ENCODE measurements around the gene AHRR.
"Not testable (repeated sequence)": the region's sequence is repeated elsewhere in the genome, so short reads cannot be mapped to it uniquely, and the experiment has no call there.

The AHRR gene

DNA sequence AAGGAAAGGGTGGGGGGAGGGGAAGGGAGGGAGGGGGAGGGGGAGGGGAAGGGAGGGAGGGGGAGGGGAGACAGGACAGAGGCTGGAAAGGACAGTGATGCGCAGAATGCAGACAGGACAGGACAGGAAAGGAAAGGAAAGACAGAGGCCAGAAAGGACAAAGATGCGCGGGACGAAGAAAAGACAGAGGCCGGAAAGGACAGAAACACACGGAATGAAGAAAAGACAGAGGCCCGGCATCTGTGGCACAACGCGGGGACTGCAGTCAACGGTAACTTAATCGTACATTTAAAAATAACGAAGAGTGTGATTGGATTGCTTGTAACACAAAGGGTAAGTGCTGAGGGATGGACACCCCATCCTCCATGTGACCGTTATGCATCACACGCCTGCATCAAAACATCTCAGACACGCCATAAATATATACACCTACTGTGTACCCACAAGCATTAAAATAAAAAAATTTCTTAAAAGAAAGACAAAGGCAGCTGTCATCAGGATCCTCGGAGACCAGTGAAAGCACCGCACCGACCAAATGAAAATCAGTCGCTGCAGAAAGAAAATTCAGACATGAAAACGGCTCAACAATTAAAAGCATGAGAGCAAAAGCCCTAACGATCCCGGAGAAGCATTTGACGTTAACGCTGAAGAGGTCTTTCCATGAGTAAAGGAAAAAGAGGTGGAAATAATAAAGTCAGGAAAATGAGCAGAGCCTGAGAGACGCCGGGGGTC is 68.5 kb downstream of the AHRR start:
- in situ Hi-C loops (cut with MboI; ENCODE audit: low sequenced_read_pairs) = no loop called here

DNA sequence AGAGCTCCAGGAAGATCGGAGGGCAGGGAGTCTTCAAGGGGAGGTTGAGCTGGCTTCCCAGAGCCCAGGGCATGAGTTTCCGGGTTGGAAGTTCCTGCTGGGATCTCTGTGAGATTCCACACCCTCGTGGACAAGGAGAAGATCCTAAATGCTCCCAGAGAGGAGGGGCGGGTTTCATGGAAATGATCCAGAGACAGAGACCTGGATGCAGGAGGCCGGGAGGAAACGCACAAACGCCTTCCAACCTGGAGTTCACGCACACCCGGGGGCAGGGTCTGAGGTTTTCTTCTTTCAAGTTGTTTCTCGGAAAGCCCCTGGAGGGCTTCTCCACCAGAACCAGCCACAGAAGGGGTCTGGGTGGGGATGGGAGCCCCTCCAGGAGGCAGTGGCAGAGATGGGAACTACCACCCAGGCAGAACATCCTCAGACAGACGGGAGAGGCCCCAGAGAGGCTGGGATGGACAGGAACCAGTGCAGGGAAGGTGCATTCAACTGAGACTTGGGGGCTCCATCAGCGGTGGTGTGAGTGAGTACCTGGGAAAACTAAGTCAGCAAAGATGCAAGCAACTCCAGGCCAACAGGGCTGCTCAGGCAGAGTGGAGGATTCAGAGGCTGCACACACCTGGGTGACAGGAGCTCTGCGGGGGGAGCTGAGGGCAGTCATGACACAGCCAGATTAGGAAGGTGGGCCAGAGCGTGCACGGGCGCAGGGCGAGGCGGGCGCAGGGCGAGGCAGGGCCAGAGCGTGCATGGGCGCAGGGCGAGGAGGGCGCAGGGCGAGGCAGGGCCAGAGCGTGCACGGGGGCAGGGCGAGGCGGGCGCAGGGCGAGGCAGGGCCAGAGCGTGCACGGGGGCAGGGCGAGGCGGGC is 69.3 kb downstream of the AHRR start:
- in situ Hi-C loops (cut with MboI; ENCODE audit: low sequenced_read_pairs) = no loop called here

DNA sequence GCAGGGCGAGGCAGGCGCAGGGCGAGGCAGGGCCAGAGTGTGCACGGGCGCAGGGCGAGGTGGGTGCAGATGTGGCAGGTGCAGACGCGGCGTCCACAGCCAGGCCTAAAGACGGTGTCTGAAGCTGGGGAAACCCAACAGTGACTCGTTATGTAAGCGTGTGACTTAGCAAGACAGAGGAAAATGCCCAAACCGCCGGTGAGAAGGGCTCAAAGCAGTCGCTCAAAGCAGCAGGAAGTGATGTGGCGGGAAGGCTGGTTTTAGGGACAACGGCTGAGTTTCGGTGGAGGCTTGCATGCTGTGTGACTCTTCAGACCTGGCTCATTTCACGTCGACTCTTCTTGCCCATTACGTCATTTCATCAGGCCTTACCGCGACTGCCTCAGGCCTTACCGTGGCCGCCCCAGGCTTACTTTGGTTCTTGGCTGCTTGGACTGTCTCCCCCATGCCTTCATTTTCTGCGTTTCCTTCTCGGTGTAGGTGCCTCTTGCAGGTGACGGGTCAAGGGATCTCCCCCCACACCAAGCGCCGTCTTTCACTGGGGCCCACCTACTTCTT is 71.0 kb downstream of the AHRR start:
- in situ Hi-C loops (cut with MboI; ENCODE audit: low sequenced_read_pairs) = no loop called here

DNA sequence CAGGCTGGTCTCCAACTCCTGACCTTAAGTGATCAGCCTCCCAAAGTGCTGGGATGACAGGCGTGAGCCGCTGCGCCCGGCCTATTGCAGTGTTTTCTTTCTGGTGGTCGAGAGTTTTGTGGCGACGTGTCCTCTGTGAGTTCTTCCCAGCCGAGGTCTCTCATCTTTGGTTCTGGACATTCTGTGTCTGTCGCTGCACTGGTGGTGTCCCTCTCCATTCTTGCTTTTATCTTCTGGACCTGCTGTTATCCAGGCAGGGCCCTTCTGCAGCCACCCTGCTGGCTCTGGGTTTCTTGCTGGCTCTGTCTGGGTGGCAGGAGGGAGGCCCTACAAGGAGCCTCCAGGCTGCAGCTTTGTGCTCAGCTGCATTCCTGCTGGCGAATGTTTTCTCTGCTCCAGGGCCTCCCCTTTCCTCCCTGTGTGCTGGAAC is 72.3 kb downstream of the AHRR start:
- in situ Hi-C loops (cut with MboI; ENCODE audit: low sequenced_read_pairs) = no loop called here

DNA sequence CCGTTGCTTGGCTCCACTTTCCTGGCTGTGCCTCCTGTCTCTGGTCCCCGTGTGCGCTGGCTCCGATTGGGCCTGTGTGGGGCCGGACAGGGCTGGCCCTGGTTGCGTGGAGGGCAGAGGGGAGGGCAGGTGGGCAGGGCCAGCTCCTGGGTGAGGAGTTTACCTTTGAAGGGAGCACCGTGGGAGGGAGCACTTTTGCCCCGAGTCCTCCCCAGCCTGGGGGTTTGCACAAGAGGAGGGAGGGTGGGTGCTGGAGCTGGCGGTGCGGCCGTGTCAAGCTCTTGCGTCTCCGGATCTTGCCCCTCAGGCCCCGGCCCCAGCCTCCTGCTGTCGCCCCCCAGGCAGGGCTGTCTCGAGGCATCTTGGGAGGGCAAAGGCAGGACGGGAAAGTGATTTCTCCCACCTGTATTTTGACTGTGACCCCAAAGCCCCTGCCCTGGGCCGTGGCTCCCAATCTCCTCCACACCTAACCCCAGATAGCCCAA is 73.2 kb downstream of the AHRR start:
- in situ Hi-C loops (cut with MboI; ENCODE audit: low sequenced_read_pairs) = no loop called here

DNA sequence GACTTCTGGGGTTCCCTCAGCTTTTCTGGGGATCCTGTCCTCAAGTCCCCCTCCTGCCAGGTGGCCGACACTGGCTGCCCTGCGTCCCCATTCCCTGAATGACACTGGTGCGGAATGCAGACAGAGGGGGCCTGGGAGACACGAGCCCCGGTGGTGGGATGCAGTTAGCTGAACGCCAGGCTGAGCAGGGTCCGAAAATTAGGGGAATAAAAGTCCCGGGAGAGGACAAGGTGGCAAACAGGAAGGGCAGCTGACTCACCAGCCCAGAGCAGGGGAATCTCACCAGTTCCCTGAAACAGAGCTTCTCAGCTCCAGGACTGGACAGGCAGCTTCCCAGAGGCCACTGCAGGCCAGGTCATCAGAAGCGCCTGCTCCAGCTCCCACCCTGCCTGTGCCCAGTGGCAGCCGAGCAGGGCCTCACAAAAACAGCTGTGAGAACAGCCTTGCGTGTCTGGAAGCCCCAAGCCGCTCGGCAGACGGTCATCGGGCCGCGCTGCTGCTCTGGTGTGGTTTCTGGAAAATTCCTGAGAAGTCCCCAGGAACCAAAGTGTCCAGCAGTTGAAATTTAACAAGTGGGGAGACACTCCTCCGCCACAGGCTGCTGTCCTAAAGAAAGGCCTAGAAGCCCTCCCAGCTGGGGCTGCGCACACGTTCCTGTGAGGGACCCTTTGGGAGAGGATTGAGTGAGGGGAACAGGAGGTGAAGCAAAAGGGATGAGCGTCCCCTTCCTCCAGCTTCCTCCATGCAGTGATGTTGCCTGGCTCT is 73.8 kb downstream of the AHRR start:
- in situ Hi-C loops (cut with MboI; ENCODE audit: low sequenced_read_pairs) = no loop called here

DNA sequence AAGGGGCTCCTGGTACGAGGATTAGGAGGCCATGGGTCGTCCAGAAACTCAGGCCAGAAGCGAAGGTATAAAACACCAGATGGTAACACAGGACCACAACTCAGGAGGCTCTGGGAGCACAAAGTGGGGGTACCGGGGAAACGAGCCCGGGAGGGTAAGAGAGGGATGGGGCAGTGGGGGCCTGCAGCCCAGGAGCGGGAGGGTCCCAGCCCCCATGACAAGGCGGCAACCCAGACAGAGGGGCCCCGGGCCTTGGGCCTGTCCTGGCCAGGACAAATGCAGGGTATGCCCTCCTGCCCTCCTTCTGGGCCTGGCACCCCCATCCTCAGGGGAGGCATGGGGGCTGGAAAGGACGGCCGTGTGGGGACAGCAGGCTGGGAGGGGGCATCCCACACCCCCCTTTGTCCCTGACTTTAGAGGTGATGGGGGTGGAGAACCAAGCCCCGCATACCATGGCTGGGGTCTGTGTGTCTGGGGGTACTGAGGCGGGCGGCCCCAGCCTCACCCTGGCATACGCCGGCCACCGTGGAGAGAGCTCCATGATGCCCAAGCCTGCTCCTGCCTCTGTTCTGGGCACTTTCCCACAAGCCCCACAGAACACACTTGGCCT is 74.5 kb downstream of the AHRR start:
- in situ Hi-C loops (cut with MboI; ENCODE audit: low sequenced_read_pairs) = no loop called here

DNA sequence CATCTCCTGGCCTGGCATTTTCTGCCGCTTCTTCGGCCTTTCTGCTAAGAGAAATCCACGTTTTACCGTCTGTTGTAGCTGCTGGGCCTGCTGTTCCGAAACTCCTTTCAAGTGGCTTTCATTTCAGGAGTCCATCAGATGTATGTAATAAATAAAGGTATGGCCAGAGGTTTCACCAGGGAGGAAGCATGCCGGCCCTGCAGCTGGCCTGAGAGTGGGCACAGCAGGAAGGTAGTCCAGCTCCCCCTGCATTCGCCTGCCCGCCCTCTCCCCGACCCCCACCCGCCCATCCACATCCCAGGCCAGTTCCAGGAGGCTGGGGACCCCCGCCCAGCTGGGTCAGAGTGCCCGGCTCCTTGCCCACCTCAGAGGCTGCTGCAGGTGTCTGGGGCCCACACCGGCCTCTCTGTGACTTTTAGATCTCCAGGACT is 75.0 kb downstream of the AHRR start:
- in situ Hi-C loops (cut with MboI; ENCODE audit: low sequenced_read_pairs) = no loop called here

DNA sequence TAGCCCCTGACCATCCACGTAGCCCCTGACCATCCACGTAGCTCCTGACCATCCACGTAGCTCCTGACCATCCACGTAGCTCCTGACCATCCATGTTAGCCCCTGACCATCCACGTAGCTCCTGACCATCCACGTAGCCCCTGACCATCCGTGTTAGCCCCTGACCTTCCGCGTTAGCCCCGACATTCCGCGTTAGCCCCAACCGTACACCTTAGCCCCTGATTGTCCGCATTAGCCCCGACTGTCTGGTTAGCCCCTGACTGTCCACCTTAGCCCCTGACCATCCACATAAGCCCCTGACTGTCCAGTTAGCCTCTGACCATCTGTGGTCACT is 76.6 kb downstream of the AHRR start:
- in situ Hi-C loops (cut with MboI; ENCODE audit: low sequenced_read_pairs) = not testable (repeated sequence)

DNA sequence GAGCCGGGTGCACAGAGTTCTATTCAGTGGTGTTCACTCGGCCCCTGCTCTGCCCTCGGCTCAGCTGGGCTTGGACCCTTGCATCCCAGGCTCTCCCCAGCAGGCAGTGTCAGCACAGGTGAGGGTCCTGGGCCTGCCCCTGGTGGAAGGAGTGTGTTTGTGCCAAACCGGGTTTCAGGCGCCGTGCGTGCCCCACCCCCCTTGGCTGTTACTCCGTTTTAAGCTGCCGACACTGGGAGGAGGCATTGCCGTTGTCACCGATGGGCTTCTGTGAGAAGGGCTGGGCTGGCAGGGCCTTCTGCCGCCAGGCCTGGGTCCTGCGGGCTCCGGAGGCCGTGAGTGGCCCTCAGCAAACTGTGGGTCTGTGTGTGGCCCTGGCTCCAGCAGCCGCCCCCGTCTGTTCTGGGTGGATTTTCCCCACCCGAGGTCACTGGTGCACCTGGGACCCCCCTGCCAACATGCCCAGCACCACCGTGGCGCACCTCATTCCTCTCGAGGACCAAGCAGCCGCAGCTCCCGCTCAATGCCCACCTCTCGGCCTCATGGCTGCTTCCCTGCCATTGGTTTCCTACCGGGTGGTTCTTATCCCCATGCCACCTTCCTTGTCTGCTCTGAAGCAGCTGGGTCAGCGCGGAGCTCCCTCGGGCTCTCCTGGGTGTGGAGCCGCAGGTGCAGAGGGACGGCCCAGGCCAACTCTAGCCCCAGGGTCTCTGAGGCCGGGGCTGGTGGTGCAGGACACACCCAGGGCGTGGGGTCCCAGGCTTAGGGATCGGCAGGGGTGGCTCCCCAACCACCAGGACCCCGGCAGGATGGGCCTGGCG is 77.2 kb downstream of the AHRR start:
- in situ Hi-C loops (cut with MboI; ENCODE audit: low sequenced_read_pairs) = no loop called here

DNA sequence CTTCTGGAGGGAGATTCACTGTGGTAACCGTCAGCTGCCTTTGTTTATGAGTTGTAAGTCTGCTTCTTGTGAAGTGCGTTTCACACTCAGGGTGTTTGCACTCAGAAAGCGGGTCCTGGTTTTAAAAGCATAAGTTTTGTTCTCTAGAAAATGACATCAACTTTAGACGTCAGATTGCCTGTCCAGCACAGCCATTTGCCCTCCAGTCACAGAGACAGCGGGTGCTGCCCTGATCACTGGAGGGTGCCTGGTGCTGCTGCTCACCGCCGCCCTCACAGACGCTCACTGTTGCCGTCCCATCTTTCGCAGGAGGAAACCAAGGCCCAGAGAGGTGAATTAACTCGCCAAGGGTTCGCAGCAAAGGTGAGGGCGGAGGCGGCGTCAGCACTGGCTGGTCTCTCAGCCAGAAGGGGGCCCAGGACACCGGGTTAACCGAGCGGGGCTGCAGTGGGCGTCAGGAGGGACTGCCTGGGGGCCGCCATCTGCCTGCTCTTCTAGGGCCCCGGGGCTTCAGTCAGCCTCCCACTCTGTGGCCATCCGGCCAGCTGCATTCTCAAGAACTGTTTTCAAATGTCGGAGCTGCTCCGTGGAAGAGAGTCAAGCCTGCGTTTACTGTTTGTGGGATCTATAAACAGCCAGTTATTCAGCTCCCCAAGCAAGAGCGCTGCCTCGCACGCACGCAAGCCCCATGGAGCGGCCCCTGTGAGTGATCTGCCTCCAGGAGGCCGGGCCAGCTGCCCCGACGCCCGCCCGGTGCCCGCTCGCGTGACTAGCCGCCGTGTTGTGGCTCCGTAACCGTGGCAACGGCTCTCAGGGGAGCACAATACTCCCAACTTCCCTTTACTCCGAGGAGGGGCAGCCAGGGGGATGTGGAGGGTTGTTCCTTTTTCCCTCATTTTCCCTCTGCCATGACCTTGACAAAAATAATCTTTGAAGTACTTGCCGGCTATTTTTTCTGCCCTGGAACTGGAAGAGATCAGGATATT is 78.1 kb downstream of the AHRR start:
- in situ Hi-C loops (cut with MboI; ENCODE audit: low sequenced_read_pairs) = no loop called here

DNA sequence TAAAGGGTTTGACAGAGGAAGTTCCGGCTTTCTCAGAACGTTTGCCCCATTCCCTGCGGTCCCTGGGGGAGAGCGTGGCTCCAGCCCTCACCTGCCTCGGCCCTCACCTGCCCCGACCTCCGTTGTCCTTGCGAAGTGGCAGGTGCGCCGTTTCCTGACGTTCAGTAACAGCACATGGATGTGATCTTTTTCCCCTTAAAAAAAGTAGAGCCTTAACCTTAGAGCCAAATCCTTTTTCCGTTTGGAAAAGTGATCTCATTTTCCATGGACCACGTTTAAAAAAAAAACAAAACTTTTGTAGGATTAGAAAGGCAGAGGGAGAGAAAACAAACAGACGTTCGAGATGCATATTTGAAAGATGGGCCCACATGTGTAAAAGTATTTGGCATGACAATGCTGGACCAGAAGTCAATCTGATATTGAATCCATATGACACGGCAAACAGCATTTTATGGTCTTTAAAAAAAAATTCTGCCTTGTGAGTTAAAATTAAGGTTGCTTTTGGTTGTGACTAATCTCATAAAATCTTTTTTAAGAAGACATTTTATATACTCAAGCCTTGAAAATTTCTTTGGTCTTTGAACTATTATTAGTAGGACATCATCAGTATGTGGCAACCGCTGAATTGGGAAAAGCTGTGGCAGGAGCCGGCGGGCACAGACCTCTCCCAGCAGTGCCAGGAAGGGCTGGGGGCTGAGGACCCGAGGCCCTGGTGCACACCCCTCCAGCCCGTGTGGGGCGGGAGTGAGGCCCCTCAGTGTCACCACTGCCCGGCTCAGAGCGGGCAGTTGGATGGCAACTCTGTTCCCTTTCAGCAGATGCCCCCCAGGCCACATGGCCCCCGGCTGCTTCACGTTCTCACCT is 79.0 kb downstream of the AHRR start:
- in situ Hi-C loops (cut with MboI; ENCODE audit: low sequenced_read_pairs) = no loop called here

DNA sequence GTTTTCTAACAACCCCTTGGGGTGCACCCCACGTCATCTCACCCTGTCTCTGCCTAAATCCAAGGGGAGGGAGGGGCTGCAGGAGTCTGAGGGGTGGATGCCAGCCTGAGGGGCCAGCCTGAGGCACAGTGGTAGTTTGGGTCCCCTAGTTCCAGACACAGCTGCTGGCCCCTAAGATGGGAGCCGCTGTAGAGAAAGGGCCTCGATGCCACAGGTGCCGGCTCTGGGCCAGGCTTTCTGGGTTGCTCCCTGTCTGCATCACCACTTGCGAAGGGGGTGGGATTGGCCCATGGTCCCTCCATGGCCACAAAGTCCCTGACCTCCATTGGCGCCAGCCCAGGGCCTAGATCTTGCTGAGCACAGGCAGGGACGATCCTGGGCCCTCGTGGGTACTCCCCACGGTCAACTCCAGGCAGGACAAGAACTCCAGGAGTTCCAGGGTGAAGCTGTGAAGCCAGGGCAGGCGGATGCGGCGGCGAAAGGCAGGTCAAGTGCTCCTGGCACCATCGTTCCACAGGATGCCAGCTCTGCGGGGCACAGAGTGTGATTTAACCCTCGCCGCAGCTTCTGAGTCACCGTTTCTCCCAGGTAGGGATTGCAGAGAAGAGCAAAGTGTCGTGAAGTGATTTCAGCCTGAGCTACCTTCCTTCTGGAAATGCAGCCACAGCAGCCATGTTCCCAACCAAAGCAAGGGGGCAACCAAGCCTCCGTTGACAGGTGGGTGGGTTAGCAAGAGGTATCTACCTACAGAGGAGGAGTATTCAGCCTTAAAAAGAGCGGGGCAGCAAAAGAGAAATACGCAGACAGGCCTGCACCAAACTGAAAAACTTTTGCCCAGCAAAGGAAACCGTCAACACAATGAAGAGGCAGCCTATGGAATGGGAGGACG is 79.9 kb downstream of the AHRR start:
- in situ Hi-C loops (cut with MboI; ENCODE audit: low sequenced_read_pairs) = no loop called here

DNA sequence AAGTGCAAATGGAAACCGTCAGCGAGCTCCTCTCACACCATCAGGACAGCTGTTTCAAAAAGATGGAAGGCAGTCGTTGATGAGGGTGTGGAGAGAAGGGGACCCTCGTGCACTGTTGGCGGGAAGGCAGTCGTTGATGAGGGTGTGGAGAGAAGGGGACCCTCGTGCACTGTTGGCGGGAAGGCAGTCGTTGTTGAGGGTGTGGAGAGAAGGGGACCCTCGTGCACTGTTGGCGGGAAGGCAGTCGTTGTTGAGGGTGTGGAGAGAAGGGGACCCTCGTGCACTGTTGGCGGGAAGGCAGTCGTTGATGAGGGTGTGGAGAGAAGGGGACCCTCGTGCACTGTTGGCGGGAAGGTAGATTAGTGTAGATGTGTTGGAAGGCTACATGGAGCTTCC is 80.7 kb downstream of the AHRR start:
- in situ Hi-C loops (cut with MboI; ENCODE audit: low sequenced_read_pairs) = not testable (repeated sequence)

DNA sequence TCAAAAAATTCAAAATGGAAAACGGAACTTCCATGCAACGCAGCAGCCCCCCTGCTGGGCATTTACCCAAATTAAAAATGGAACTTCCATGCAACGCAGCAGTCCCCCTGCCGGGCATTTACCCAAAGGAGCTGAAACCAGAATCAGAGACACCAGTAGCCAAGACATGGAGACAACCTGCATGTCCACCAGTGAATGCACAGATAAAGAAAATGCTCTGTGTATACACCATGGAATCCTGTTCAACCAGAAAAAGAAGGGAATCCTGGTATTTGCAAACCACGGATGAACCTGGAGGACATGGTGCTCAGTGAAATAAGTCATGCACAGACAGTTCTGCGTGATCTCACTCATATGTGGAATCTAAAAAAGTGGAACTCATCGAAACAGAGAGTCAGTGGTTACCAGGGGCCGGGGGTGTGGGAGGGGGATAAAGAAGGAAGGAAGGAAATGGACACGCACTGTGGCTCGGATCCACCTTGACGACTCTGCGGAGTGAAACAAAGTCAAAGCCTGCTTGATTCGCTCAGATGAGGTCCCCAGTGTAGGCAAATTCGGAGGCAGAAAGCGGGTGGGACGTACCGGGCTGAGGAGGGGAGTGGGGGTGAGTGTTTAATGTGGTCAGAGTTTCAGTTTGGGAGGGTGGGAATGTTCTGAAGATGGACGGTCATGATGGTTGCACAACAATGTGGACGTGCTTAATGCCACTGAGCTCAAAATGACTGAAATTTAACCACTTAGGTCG is 81.3 kb downstream of the AHRR start:
- in situ Hi-C loops (cut with MboI; ENCODE audit: low sequenced_read_pairs) = no loop called here

DNA sequence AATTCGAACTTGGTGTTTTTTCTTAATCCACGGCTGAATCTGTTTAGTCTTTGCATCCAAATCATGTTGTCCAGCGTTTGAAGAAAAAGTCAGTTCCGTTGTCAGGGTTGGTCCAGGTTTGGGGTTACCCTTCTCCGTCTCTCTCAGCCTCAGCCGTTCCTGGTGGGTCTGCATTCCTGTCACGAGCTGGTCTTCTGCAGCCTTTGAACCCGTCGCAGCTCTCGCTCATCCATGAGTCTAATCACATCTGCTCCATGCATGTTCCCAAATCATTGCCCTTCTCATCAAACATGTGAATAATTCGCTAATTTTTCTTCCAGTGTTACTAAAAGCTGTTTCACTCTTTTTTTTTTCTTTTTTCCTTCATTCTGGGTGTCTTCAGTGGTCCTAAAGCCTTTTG is 82.5 kb downstream of the AHRR start:
- in situ Hi-C loops (cut with MboI; ENCODE audit: low sequenced_read_pairs) = no loop called here

Data from HL-60/S4 treated with phorbol 12-myristate 13-acetate at 8.2 ng/mL for 4 days and 3 days (cell line).